ENCODE measurements around the gene MTSS2. TPM values are rescaled to one million over a fixed set of nuclear protein-coding genes. Genes with fewer than 3 reads are reported as not detected.

MTSS2 gene
- total and polyA plus RNA-seq, 2 of the 4 experiments (the other 2 are of a cell fraction) = 9.1 to 86.2 TPM

DNA sequence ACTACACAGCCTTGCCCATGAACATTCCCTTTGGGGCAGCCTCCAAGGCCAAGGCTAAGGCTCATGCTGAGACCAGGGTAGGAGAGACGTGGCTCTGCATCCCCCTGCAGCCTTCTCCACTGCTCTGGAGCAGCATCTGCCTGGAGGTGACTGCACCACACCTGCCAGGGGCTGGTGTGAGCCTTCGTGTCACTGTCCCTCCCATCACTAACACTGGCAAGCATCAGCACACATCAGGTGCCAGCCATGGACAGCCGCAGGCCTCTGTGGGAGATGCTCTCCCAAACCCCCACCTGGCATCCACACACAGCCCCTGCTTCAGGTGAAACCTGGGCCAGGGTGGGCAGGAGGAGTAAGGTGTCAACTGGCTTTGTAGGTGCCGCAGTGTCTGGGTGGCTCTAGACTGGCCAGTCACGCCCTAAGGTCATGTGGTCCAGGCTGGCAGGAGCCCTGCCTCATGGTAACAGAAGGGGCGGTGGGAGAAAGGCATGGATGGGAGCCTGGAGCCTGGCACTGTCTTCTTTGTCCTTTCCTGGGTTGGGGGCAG lies 18.1 kb upstream of the MTSS2 start (continued):
- TF ChIP-seq ELK1 (IDR thresholded peaks at IDR 0.05; ENCODE audit: borderline replicate concordance, low read depth, low read length) = no peak

DNA sequence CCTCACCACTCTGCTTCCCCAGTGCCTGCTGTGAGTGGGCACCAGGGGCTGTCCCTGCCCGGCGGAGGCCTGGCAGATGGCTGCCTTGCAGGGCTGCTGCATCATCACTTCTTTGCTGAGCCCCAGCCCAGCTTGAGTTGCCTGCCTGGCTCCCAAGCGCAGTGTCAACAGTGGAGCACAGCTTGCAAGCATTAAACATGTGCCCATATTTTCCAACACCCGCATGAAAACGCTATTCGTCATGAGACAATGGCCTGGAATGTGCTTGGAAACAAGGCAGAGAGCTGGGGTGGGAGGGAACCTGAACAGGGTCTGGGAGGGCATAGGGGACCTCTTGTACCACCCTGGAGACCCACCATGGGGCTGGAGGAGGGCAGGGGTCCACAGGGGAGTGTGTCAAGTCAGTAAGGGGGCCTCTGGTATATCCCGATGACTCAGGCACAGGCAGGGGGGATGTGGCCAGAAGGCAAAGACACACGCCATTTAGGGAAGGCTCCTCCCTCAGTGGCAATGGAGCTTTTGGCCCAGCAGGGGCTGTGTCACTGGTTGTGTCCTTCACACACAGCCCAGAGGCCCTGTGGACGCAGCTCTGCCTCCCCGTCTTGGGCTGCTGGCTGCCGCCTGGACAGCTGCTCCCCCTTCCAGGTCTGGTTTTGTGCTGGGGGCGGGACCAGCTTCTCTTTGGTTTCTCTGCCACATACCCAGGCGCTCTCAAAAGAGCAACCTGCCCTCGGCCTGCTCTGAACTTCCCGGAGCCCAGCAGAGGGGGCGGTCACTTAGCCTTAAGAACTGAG lies 17.4 kb upstream of the MTSS2 start:
- no TSS peak for BruUV-seq (replicated peaks)
- Histone ChIP-seq H3K23ac (ENCODE audit: low read depth, low read length) (peak overlapping the region; percentile 75), H4K20me1 (ENCODE audit: insufficient read depth, low read length) (no peaks in the 10 kb centered on the region), H2AK5ac (ENCODE audit: low read depth, low read length) (peak overlapping the region; percentile 100), H2BK20ac (ENCODE audit: low read depth, low read length) (peak overlapping the region; percentile 97), H3K36me3 (ENCODE audit: control insufficient read depth, insufficient read depth, low read length) (no peaks in the 10 kb centered on the region; the same call in 1 of the 2 replicates), H2BK15ac (ENCODE audit: low read depth, low read length) (peak overlapping the region; percentile 53; the same call in 2 of the 3 replicates), H3K4me2 (ENCODE audit: low read depth, low read length) (peak overlapping the region; percentile 6; the same call in 1 of the 2 replicates), H4K5ac (ENCODE audit: low read depth, low read length) (peak overlapping the region; percentile 73), H3K18ac (ENCODE audit: low read depth, low read length) (peak overlapping the region; percentile 71), H3K14ac (replicated peaks; ENCODE audit: low read depth, low read length) (peak overlapping the region; percentile 94), H3K4me1 (ENCODE audit: control insufficient read depth, insufficient read depth, low read length) (peaks cover 65% of the 10 kb centered on the region), H3K27ac (ENCODE audit: insufficient read depth, low read length) (peak overlapping the region; percentile 80), H3K9ac (ENCODE audit: low read depth, low read length) (peak overlapping the region; percentile 34), H3K9me3 (ENCODE audit: control insufficient read depth, insufficient read depth, low read length) (no peaks in the 10 kb centered on the region), H2BK5ac (ENCODE audit: low read depth, low read length, poor library complexity, severe bottlenecking) (peak overlapping the region; percentile 96), H2AK9ac (replicated peaks; ENCODE audit: low read depth, low read length, poor library complexity) (peak overlapping the region; percentile 86), H3K27me3 (ENCODE audit: control insufficient read depth, insufficient read depth, low read length) (no peaks in the 10 kb centered on the region), H2AFZ (replicated peaks; ENCODE audit: low read length, poor library complexity) (peak overlapping the region; percentile 89), H3K4me3 (ENCODE audit: insufficient read depth, low read depth, low read length) (no peak overlapping the region), H3K79me1 (ENCODE audit: low read depth in 1 of 2, low read length in 2 of 2) (peaks cover 0 to 55% of the 10 kb centered on the region in 2 experiments; a peak in 2 of 4 replicates), H3K9me1 (ENCODE audit: insufficient read depth, low read length) (peaks cover 58% of the 10 kb centered on the region), H4K91ac (ENCODE audit: insufficient read depth, low read depth, low read length) (peak overlapping the region; percentile 99), H3K4ac (ENCODE audit: low read depth, low read length) (peak overlapping the region; percentile 97), H3K56ac (ENCODE audit: extremely low read depth, insufficient read depth, low read length) (peak overlapping the region; percentile 23; the same call in 1 of the 2 replicates), H4K8ac (ENCODE audit: low read depth in 2 of 2, low read length in 2 of 2) (peak overlapping the region; percentile 4 to 73), H2BK120ac (ENCODE audit: low read depth, low read length) (peak overlapping the region; percentile 99)
- intact Hi-C loops (cut with micrococcal nuclease) = loop anchor here (1.0 kb wide), 1 partner anchor 35 kb away; no protein-coding TSS in a partner anchor
- dilution Hi-C loops (cut with HindIII; ENCODE audit: low sequenced_read_pairs, unreplicated experiment) = no loop called here
- peak; percentile 73 for ATAC-seq (ENCODE audit: low read depth)
- peak; percentile 94 for DNase-seq
- 8% methylated on average over 5 of the region's 16 CpGs; no CpG with 5 or more reads in 1 of the 2 experiments for WGBS, 2 experiments (ENCODE audit: extremely low coverage in 2 of 2, insufficient read length in 1 of 2)
- ChIA-PET CTCF (interaction anchor here (0.9 to 2.0 kb wide), 7 partner anchors 12 to 68 kb away, joined by 3 to 12 read pairs (median 5); no protein-coding TSS in a partner anchor), POLR2A (ENCODE audit: unreplicated experiment) (interaction anchor here (0.8 to 1.1 kb wide), 3 partner anchors 11 to 34 kb away, joined by 3 to 14 read pairs (median 4); no protein-coding TSS in a partner anchor)
- in situ Hi-C loops (cut with MboI; ENCODE audit: low sequenced_read_pairs) = no loop called here
- TF ChIP-seq RAD21 (IDR thresholded peaks at IDR 0.05; ENCODE audit: low read length) (peak; percentile 70), SMC3 (IDR thresholded peaks at IDR 0.05; ENCODE audit: low read depth, low read length) (peak; percentile 62), NFE2L2 (IDR thresholded peaks at IDR 0.05; ENCODE audit: low read depth, low read length) (no peak), USF2 (IDR thresholded peaks at IDR 0.05; ENCODE audit: low read depth, low read length) (peak; percentile 50; the same call in 1 of the 2 replicates), MAZ (IDR thresholded peaks at IDR 0.05; ENCODE audit: borderline replicate concordance, low read depth, low read length) (peak; percentile 23), MAFK (IDR thresholded peaks at IDR 0.05; ENCODE audit: low read depth, low read length) (peak; percentile 81), RFX5 (IDR thresholded peaks at IDR 0.05; ENCODE audit: low read depth, low read length) (no peak), CEBPB (IDR thresholded peaks at IDR 0.05; ENCODE audit: low read depth, low read length) (peak; percentile 31; the same call in 1 of the 2 replicates)

Data from IMR-90 (cell line).